HG03571 (cell line): Measurements from ENCODE around the gene CPNE4.
"Not testable (repeated sequence)": the region's sequence is repeated elsewhere in the genome, so short reads cannot be mapped to it uniquely, and the experiment has no call there.

Experiments used
- ATAC-seq: cut with Tn5 transposase; IDR thresholded peaks from one replicate; pipeline ENCODE4 v1.9.1; 2021; ENCODE audit not compliant: unreplicated experiment

The CPNE4 gene

GRCh38 chr3:132034486-132035464 is at the start of gene CPNE4:
Gene CPNE4, minus strand, starts transcription at chr3:132035014.
- peak; percentile 75 for ATAC-seq

- no peak for ATAC-seq
Measured at GRCh38 chr3:132083583-132084279, 48.9 kb upstream of the CPNE4 start.

DNA sequence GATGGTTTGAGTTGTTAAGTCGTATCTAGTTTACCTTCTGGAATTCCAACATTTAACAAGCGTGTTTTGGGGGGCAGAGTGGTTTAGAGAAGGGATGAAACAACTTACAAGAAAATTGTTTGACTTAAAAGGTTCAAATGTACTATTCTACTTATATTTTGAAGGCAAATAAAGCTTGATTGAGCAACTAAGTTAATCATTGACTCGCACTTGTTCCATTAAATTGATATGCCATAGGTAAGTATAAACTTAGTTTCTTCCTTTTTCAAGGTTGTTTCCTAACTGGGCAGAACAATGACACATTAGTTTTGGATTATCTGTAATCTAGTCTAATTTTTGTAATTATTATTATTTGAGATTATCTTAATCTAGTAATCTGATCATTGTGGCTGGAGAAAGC is 48.3 kb upstream of the CPNE4 start:
- ATAC-seq = no peak

- ATAC-seq = no peak
Measured at GRCh38 chr3:132079147-132079546, 44.3 kb upstream of the CPNE4 start.

GRCh38 chr3:132073771-132074170 is 39.0 kb upstream of the CPNE4 start:
- no peak for ATAC-seq

DNA sequence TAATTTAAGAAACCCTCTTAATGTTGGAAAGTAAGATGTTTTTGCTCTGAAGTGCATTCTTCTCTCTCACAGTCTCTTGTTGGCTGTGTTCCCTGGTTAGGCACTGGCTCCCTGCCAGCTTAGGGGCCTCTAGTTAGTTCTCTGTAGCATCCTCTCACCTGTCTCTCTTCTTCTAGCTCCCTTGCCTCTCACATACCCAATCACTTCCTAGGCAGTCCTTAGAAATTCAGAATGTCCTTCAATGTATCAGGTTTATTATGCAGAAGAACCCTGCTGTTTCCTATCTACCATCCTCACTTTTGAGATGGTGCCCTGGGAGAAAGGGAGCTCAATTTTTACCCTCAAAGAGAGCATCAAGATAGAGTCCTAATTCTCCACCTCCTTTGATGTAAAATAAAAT is 36.2 kb upstream of the CPNE4 start:
- no peak for ATAC-seq

DNA sequence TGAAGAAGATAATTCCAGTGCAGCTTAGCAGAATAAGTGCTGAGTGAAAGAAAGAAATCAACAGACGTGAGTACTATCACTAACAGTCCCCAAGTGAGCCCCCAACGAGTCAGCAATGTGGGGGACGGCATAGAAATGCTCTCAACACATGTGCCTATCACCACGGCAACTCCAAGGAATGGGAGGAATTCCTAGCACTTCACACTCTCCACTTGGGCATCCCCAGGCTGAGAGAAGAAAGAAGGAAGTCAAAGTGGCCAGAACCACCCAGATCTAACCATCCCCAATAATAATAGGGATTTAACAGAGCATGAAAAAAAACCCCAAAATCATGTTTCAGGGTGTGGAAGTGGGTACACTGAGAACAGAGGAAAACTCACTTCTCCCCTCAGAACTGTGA is 29.3 kb upstream of the CPNE4 start:
- ATAC-seq = no peak

DNA sequence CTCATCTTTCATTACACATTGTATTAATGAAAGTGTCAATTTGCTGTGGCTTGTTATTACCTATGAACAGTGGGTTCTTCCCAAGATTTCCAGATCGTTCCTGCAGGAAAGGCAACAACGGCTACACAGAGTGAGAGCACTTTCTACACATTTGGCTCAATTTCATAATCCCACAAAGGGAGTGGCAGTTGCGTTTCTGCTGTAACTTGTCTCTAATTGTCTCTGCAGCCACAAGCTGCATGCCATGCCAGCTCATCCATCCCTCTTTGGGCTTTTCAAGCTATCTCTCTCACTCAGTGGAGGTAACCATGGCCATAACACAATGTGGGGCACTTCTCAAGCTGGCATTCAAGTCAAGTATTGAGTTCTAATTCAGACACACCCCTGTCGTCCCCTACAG is 27.7 kb upstream of the CPNE4 start:
- ATAC-seq = no peak

GRCh38 chr3:132055872-132056271 is 21.1 kb upstream of the CPNE4 start:
- no peak for ATAC-seq

- ATAC-seq = no peak
Measured at GRCh38 chr3:132047209-132047608, 12.4 kb upstream of the CPNE4 start.

GRCh38 chr3:132044874-132045273 is 10.1 kb upstream of the CPNE4 start:
- ATAC-seq = not testable (repeated sequence)

- no peak for ATAC-seq
Measured at GRCh38 chr3:132042681-132043080, 7.9 kb upstream of the CPNE4 start.

DNA sequence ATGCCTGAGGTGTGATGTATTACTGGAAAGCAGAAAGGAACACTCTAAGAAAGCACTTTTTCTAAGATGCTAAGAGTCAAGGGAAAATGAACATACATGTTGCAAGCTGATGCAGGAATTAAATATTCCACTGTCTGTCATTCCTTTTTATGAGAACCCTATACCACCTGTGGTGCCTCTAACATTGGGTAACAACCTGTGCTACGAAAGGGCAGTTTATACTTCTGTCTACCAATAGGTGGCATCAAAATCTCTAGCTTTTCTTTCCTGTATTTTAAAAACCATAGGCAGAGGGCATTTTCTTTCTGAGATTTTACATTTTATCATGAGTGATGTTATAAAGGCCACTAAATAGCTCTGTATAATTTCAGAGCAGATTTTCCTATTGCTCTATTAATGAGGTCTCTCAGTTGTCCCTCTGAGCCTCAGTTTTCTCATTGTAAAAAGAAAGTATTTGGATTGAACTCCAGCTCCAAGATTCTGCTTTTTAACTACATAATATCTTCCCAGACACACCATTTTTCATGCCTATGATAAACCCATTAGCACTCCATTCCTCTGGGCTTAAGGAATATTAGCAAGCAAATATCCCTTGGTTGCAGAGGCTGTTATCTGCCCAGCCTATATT is 3.5 kb upstream of the CPNE4 start:
- ATAC-seq = no peak

DNA sequence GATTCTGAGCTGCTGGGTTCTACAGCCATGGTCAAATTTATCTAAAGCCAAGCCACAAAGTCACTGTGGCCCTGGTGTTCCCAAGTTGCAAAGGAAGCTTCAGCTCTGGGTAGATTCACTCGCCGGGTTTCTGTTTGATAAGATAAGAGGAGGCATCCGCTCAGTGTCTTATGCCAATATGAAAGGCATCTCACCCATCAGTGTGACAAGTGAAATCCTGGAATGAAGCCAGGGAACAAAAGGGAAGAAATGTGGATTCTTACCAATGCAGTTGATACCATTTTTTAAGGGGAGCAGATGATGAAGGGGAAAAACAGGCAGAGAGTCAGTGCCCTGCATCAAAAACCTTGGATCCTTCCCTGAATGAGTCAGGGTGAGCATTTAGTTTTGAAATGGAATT is 2.8 kb upstream of the CPNE4 start:
- ATAC-seq = no peak

- ATAC-seq = no peak
Measured at GRCh38 chr3:132037056-132037455, 2.2 kb upstream of the CPNE4 start.

DNA sequence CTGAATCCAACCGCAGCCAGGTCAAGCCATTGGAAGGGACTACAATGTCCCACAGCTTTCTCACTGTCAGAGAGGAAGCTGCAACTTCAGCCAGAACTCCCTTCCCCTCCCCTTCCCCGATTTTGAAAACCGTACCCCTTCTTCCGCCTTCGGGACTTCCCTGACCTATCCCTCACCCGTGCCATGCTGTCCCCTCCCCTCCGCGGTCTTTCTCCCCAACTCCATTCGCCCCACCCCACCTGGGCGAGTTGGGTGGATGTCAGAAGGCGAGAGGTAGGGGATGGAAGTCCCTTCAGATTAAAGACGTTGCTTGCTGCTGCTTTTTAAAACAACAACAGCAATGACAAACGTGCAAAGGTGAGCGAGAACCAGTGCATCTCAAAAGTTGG is 723 bp downstream of the CPNE4 start:
- no peak for ATAC-seq

- no peak for ATAC-seq
Measured at GRCh38 chr3:132033471-132033870, 1.3 kb downstream of the CPNE4 start.

GRCh38 chr3:132032959-132033358 is 1.9 kb downstream of the CPNE4 start:
- no peak for ATAC-seq

- peak; percentile 66 for ATAC-seq
Measured at GRCh38 chr3:132029182-132029902, 5.5 kb downstream of the CPNE4 start.

DNA sequence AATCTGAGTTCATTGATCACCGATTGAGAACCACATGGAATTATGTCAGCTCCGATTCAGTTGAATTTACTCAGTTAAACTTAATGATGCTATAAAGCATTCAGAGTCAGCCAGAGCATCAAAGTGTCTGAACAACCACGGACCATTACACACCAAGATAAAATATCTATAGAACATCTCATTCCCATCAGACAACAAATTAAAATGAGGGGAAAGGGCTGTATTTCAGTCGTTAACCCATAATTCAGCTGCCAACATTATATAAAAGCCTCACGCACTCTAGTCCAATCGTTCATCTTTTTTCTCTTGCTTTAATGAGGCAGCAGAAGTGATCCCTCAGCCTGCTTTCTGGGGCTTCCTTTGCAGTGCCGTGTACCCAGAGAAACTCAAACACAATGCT is 11.9 kb downstream of the CPNE4 start:
- no peak for ATAC-seq

DNA sequence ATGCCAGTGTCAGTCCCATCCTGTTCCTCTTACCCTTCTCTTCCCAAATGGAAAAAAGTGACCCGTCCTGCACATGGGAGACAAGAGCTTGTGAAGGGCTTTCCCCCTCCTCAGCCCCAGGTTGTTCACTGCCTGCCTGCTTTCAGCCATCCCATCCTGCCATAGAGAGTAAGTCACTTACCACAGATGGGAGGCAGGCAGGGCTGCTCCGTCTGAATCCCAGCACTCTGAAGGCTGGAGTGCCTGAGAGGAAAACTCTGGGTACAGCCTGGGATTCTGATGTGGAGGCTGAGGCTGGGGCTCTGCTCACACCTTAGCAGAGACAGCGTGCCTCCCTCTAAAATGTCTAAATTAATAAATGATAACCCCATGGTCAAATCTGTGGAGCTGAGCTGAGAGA is 14.8 kb downstream of the CPNE4 start:
- ATAC-seq = no peak
